Small intestine (tissue), 7 donors: ENCODE data around the gene MPV17L. TPM values are rescaled to one million over a fixed set of nuclear protein-coding genes. Genes with fewer than 3 reads are reported as not detected.
A peak's percentile ranks its signal among the peaks of the same experiment; 100 is the strongest.

Experiments
- DNase-seq, 2 donors: peaks; one replicate each; pipeline versions ENCODE4 v3.0.0 to v3.0.0-alpha.2; 2013
- FAIRE-seq: peaks from 2 replicates; lab custom pipeline; 2012; peaks lifted over from hg19 to GRCh38; lab: Jason Lieb, UNC
- H3K27ac ChIP-seq, 3 donors: one replicate each; pipeline ENCODE4 v1.5.1; 2013; ENCODE audit warnings: low read length in 2 of 3, mild to moderate bottlenecking in 2 of 3, control low read depth in 1 of 3, inconsistent platforms in 1 of 3, low read depth in 1 of 3, moderate library complexity in 1 of 3
- H3K27me3 ChIP-seq, 3 donors: one replicate each; pipeline ENCODE4 v1.6.1; 2013; ENCODE audit warnings: low read length in 3 of 3, inconsistent platforms in 1 of 3; ENCODE audit not compliant: control insufficient read depth in 3 of 3, insufficient read depth in 3 of 3
- H3K36me3 ChIP-seq, 3 donors: one replicate each; pipeline ENCODE4 v1.6.1; 2013; ENCODE audit warnings: low read length in 3 of 3, inconsistent platforms in 1 of 3, low read depth in 1 of 3, mild to moderate bottlenecking in 1 of 3, moderate library complexity in 1 of 3; ENCODE audit not compliant: control insufficient read depth in 3 of 3, insufficient read depth in 2 of 3
- H3K4me1 ChIP-seq, 3 donors: one replicate each; pipeline ENCODE4 v1.6.1; 2013; ENCODE audit warnings: low read length in 2 of 3, inconsistent platforms in 1 of 3, low read depth in 1 of 3, mild to moderate bottlenecking in 1 of 3, moderate library complexity in 1 of 3; ENCODE audit not compliant: control insufficient read depth in 3 of 3, insufficient read depth in 2 of 3
- H3K4me3 ChIP-seq, 3 donors: one replicate each; pipeline ENCODE4 v1.5.1; 2013; ENCODE audit warnings: low read length in 3 of 3, control low read depth in 1 of 3, inconsistent platforms in 1 of 3, low read depth in 1 of 3, mild to moderate bottlenecking in 1 of 3, moderate library complexity in 1 of 3
- H3K9me3 ChIP-seq, 2 donors: one replicate each; pipeline ENCODE4 v1.6.1; 2013; ENCODE audit warnings: low read depth in 1 of 2, low read length in 1 of 2; ENCODE audit not compliant: control insufficient read depth in 2 of 2, insufficient read depth in 1 of 2
- WGBS, 3 donors: extraction: QIAGEN DNeasy Blood & Tissue Kit; methylation state at CpG; one replicate each; pipeline ENCODE4 v1.1.7; 2013; 5-methylcytosine and 5-hydroxymethylcytosine counted together
- polyA plus RNA-seq, 4 donors: library from polyadenylated mRNA; stranded (reverse) in 3 of 4; unstranded in 1 of 4; fragments of 200-250 nt in 3 of 4; fragments of 120-200 nt in 1 of 4; gene quantifications; one replicate each; pipeline versions ENCODE4 v1.2.1 to v1.2.3, GENCODE V29; 2013
- donor health status: healthy with polysubstance abuse.
- donor health status: control.
- donor health status: control.
- donor health status: Bipolar disorder and iron deficiency.
- donor health status: healthy.

The MPV17L gene
- polyA plus RNA-seq, 4 donors, result 1.8 to 12.0 (median 4.2) TPM

DNA sequence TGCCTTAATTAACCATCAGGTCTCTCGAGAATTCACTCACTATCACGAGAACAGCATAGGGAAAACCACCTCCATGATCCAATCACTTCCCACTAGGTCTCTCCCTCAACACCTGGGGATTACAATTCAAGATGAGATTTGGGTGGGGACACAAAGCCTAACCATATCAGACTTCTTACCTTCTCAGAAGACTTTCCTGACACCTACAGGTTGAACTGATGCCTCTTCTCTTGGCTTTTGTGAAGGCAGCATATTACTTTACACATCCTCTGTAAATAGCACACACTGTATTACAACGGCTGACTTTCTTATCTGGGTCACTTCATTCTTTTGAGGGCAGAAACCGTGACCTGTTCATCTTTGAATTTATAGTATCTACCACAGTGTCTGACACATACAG is 62.4 kb downstream of the MPV17L start:
- H3K27ac ChIP-seq, result peak overlapping the region in 1 of 3 donors; percentile 45
- no peak for FAIRE-seq
- no peaks in the 10 kb centered on the region for H3K27me3 ChIP-seq
- H3K36me3 ChIP-seq, result no peaks in the 10 kb centered on the region
- WGBS, 3 donors, result 53 to 65% (median 56%) methylated on average over 4 of the region's 4 CpGs
- DNase-seq, result peak in 1 of 2 donors; percentile 42
- H3K4me3 ChIP-seq, result no peak overlapping the region
- H3K4me1 ChIP-seq, result peaks cover 0 to 20% (median 5%) of the 10 kb centered on the region in 3 donors
- H3K9me3 ChIP-seq, result no peaks in the 10 kb centered on the region

- FAIRE-seq, result no peak
- Histone ChIP-seq H3K9me3 (no peaks in the 10 kb centered on the region), H3K27ac (no peak overlapping the region), H3K27me3 (no peaks in the 10 kb centered on the region), H3K36me3 (no peaks in the 10 kb centered on the region), H3K4me3 (no peak overlapping the region), H3K4me1 (peaks cover 0 to 19% (median 5%) of the 10 kb centered on the region in 3 donors)
- WGBS, 3 donors, result 94 to 95% (median 94%) methylated on average over 1 of the region's 1 CpG
- no peak for DNase-seq
Observed at GRCh38 chr16:15459791-15460190, 64.2 kb downstream of the MPV17L start.

DNA sequence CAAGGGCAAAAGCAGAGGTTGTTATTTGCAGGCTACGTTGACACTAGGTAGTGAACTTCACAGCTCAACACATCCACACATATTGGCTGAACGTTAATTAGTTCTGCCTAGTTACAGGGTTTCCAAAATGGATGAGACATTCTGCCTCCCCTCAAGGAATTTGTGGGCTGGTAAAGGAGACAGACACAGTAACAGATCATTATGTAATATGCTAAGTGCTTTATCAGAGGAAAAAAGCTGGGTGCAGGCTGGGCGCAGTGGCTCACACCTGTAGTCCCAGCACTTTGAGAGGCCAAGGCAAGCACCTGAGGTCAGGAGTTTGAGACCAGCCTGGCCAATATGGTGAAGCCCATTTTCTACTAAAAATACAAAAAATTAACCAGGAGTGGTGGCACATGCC is 65.0 kb downstream of the MPV17L start:
- no peaks in the 10 kb centered on the region for H3K27me3 ChIP-seq
- no peak overlapping the region for H3K4me3 ChIP-seq
- no peak overlapping the region for H3K27ac ChIP-seq
- WGBS, 3 donors, result 84 to 86% (median 85%) methylated on average over 3 of the region's 3 CpGs
- no peaks in the 10 kb centered on the region for H3K36me3 ChIP-seq
- no peak for DNase-seq
- H3K9me3 ChIP-seq, result no peaks in the 10 kb centered on the region
- no peak for FAIRE-seq
- H3K4me1 ChIP-seq, result peaks cover 0 to 11% (median 5%) of the 10 kb centered on the region in 3 donors

- FAIRE-seq (no peak), DNase-seq (no peak)
- Histone ChIP-seq H3K4me3 (no peak overlapping the region), H3K27ac (no peak overlapping the region), H3K27me3 (no peaks in the 10 kb centered on the region), H3K4me1 (peaks cover 0 to 8% (median 3%) of the 10 kb centered on the region in 3 donors), H3K36me3 (no peaks in the 10 kb centered on the region), H3K9me3 (no peaks in the 10 kb centered on the region)
- 81 to 89% (median 86%) methylated on average over 6 of the region's 6 CpGs for WGBS, 3 donors
Observed at GRCh38 chr16:15461376-15461775, 65.8 kb downstream of the MPV17L start.

Other genes starting within 250 kb of the MPV17L start
- gene NPIPA5, start 17.5 kb upstream of the MPV17L start, polyA plus RNA-seq, result 10 to 100 TPM in 2 of 4 donors, 1 to 10 TPM in 2; 2.5 to 17.4 (median 12.6) TPM
- 10 to 100 TPM in 1 of 4 donors, 1 to 10 TPM in 2, under 1 TPM in 1; 0.89 to 20.9 (median 4.7) TPM for gene BMERB1, start 38.8 kb downstream of the MPV17L start, polyA plus RNA-seq
- 10 to 100 TPM; 14.3 to 41.4 (median 15.7) TPM for gene MARF1, start 247.4 kb downstream of the MPV17L start, polyA plus RNA-seq